ENCODE data around the gene NMBR.
"Not testable (repeated sequence)": the region's sequence is repeated elsewhere in the genome, so short reads cannot be mapped to it uniquely, and the experiment has no call there.

Gene NMBR

DNA sequence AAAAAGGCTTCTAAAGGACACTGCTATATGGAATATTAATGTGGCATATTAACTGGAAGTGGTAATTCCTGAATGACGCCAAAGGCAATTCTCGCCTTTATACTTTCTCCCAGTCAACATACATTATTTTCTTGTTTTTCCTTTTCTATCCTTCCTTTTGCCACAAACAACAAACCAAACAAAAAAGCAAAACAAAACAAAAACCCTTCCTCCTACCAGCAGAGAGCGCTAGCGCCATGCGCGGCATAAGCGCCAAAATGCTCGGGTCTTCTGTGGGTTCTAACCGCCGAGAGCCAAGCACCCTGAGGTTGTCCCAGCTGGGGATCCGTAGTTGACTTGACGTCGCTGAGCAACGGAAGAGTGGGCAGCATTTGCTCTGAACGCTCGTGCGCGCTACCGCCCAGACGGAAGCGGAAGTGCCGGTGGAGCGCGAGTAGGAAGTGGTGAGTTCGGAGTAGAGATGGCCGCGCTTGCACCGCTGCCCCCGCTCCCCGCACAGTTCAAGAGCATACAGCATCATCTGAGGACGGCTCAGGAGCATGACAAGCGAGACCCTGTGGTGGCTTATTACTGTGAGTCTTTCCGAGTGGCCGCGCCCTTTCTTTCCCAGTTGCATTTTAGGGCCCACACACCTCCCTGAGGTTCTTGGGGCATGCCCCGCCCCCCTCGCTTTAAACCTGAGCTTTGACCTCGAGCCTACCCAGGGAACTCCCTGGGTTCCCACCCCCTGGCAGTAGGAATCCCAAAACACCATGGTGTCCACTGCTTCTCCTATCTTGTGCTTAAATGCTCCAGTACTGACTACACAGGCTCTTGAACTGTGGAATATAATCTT, at the start of gene NMBR, which contains the start of gene VTA1:
Gene NMBR (minus strand): TSS at position 295 of the 835 bp plus-strand sequence. CDS start 58,464 bp downstream, outside the sequence.
Gene VTA1 (plus strand): TSS at position 436 of the 835 bp plus-strand sequence. CDS start 25 bp downstream, at position 461.
- peak; percentile 97 for DNase-seq

DNA sequence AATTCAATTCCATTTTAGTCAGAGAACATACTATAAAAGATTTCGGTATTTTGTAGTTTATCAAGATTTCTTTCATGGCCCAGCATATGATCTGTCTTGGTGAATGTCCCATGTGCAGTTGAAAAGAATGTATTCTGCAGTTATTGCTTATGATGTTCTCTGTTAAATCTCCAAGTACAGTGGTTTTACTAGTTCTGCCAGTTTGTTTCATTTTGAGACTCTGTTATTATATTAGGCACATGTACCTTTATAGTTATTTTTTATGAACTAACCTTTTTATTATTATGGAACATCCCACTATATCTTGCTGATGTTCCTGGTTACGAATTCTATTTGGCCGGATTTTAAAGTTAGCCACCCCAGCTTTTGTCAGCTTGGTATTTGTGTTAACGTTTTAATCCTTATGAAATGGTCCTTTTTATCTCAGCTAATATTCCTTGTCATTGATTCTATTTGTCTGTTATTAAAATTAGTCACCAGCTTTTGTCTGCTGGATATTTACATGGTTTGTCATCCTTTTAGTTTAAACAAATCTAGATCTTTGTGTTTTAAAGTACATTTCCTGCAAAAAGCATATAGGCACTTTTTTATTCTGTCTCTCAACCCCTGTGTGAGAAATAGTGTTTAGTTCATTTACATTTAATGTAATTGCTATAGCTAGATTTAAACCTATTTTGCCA, 49.1 kb upstream of the NMBR start:
- no peak for DNase-seq

DNA sequence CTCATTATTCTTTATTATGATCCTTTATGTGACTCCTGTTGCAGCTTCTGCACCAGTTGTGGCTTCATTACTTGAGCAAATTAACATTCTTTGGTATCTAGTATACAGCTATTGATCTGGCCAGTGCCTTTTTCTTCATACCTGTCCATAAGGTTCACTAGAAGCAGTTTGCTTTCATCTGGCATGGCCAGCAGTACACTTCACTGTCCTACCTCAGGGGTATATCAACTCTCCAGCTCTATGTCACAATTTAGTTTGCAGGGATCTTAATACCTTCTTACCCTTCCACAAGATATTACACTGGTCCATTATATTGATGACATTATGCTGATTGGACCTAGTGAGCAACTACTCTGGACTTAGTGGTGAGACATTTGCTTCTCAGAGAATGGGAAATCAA, 46.7 kb upstream of the NMBR start:
- DNase-seq, result no peak

GRCh38 chr6:142192343-142192742, 45.4 kb upstream of the NMBR start:
- DNase-seq, result no peak

DNA sequence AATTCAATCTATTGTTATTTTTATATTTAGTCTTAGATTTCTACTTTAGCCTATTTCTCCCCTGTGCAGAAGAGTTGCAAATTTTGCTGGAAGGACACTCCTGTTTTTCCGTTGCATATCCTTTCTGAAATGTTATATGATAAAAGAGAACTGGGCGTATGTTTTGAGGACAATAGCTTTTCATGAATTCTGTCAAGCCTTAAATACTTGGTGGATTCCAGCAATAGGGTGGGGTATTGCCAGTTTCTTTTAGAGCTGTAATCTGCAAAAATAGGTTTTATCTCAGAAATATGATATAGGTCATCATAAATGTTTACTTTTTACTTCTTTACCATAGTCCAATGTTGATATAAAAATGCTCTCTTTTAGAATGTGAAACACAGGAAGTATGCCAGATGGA, 42.1 kb upstream of the NMBR start:
- no peak for DNase-seq

DNA sequence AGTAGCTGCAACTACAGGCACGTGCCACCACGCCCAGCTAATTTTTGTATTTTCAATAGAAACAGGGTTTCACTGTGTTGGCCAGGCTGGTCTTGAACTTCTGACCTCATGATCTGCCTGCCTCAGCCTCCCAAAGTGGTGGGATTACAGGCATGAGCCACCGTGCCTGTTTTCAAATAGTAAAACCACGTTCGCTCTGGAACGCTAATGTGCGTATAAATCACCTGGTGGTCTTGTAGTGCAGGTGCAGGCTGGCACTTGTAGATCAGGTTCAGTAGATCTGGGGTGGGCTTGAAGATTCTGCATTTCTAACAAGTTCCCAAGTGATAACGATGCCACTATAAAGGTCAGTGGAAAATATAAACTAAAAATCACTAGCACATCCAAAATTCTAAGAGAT, 41.4 kb upstream of the NMBR start:
- not testable (repeated sequence) for DNase-seq

- DNase-seq, result no peak
Observed at GRCh38 chr6:142187209-142187608, 40.3 kb upstream of the NMBR start.

DNA sequence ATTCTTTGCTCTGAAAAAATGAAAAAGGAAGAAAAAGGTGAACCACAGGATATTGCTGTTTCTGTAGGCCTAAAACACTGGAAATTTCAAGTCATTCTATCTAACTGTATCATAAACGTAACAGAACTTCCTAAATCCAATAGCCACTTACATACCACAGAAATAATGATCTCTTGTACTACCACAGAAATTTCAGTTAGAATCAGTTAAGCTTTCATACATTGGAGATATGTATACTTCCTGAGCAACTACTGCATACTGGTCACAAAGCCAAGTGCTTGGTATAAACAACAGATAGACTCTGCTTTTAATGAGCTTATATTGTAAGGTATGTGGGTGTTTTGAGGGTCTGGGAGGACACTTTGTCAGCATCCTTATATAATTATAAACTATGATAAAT, 38.7 kb upstream of the NMBR start:
- DNase-seq, result no peak

- DNase-seq, result no peak
Observed at GRCh38 chr6:142184307-142184706, 37.4 kb upstream of the NMBR start.

GRCh38 chr6:142183351-142183750, 36.4 kb upstream of the NMBR start:
- DNase-seq, result no peak

DNA sequence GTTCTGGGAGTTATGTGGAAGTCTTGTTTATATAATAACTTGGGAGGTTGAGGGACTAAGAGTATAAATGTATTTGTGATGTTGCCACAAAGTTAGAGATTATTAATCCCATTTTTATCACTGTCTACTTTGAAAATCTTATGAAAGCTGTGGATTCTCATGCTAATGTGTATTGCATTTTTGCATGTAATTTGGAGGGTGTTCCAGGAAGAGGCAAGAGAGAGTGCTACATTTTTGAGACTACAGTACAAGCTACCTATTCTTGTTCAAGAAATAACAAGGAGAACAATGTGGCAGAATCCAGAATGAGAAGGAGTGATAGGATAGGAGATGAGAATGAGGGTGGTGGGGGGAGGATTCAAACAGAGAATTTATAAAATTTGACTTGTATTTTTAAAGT, 35.1 kb upstream of the NMBR start:
- DNase-seq, result no peak

DNA sequence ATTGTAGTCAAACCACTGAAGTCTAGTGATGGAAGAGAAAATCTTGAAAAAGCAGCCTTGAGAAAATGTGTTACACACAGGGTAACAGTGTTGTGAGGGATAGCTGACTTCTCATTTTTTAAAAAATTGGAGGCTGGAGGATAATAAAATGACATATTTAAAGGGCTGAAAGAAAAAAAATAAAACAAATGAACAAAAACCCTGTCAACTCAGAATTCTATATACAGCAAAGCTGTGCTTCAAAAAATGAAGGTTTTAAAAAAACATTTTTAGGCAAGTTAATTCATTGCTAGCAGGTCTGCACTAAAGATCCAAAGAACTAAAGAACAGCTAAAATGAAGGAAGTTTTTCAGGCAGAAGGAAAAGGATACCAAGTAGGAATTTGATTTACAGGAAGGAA, 31.2 kb upstream of the NMBR start:
- no peak for DNase-seq

- no peak for DNase-seq
Observed at GRCh38 chr6:142174703-142175102, 27.8 kb upstream of the NMBR start.

DNA sequence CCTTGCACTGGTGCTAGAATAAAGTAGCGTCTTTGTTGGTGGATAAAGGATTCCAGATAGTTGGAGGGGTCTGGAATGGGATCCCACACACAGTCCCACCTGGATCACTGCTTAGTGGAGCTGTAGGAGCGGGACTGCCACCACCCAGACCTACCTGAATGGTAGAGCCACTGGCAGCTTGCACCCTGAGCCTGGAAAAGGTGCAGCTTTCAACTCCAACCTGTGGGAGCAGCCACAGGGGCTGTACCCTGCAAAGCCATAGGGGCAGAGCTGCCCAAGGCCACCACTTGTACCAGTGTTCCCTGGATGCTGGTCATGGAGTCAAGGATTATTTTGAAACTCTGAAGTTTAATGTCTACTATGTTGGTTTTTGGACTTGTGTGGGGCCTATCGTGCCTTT, 27.1 kb upstream of the NMBR start:
- no peak for DNase-seq

- DNase-seq, result no peak
Observed at GRCh38 chr6:142172758-142173157, 25.8 kb upstream of the NMBR start.

- no peak for DNase-seq
Observed at GRCh38 chr6:142171351-142171750, 24.4 kb upstream of the NMBR start.

DNA sequence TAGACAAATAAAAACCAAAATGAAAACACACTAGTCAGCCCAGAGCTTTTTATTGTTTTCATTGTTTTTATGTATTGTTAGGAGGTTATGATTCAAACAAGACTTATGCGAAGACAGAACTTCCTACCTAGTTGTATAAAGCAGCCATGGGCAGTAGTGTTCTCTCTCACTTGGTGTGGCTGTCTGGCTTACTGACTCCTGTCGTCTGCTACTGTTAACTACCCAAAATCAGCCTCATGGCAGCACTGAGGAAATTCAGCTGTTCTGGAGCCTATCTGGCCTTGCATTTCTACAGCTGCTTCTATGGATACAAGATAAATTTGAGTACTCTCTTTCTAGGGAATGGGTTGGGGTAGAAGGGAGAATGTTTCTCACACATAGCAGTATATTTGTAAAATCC, 20.6 kb upstream of the NMBR start:
- DNase-seq, result no peak

DNA sequence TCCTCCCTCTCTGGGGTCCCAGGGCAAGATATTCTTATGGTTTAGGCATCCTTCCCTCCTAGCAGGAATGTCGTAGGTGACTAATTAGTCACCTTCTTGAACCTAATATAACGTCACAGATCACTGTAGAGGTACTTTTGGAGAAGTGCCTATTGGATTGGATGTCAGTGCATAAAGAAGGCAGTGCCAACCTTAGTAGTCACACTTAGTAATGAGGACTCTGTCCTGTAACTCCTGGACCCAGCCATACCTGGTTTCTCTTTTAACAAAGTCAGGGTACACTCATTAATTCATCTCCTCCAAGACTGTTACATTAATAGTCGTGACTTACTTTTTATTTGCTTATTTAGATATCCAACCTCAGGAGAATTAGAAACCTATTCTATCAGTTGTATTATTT, 20.1 kb upstream of the NMBR start:
- DNase-seq, result no peak

GRCh38 chr6:142165227-142165626, 18.3 kb upstream of the NMBR start:
- DNase-seq, result no peak

- DNase-seq, result no peak
Observed at GRCh38 chr6:142162780-142163179, 15.9 kb upstream of the NMBR start.

DNA sequence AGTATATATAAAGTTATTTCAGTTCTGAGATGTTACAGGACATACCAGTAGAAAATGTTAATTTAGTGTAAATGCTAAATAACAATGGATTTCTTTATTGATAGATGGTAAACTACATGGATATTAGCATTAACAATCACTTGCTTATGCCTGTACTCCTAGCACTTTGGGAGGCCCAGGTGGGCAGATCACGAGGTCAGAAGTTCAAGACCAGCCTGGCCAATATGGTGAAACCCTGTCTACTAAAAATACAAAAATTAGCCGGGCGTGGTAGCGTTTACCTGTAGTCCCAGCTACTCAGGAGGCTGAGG, 9.8 kb upstream of the NMBR start:
- DNase-seq, result not testable (repeated sequence)

DNA sequence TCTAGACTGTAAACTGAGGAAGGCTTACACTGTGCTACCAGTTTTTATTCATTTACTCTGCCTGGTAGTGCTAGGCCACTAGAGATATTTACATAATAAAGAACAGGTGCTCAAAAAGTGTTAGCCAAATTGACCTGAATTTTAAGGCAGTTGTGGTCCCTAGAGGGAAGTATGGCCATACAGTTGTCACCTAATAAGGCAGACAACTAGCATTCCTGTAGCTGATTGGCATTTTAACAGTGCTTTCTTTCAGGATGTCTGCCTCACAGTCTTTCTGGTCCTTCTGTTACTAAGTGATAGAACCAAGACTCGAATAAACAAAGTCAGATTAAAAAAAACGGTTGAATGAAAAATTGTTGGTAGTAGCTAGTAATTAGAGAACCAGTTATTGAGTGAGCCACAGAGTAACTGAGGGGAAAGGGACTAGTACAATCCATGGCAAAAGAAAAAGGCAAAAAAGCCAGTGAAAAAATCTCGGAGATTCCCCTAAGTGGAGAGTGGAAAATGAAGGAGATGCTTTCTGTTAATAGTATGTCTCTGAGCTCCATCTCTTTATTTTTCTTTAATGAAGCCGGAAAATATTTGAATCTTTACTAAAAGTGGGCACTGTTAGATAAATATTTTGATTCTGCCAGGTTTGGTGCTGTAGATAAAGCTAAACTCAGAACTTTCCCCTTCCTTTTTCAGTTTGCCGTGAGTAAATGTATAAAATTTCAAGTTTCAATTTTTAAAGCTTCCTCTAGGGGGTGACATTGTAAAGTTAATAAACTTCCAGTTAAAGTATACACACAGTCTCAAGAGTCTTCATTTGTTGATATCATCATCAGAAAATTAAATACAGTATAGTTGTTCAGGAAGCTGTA, 9.2 kb upstream of the NMBR start:
- peak in 1 of 2 donors; percentile 54 for DNase-seq

GRCh38 chr6:142155091-142155490, 8.2 kb upstream of the NMBR start:
- no peak for DNase-seq

GRCh38 chr6:142154336-142154735, 7.4 kb upstream of the NMBR start:
- DNase-seq, result no peak
